ENCODE measurements around the gene RXRB.

Gene RXRB

GRCh38 chr6:33211666-33212422 is 11.4 kb upstream of the RXRB start:
- DNase-seq: no peak

- no peak for DNase-seq
Measured at GRCh38 chr6:33211136-33211535, 10.7 kb upstream of the RXRB start.

GRCh38 chr6:33209856-33210255 is 9.4 kb upstream of the RXRB start:
- DNase-seq: no peak

- peak; percentile 72 to 90 (median 85) for DNase-seq
Measured at GRCh38 chr6:33208091-33208967, 7.9 kb upstream of the RXRB start, which contains the start of gene RING1. Gene RING1 (plus strand): TSS chr6:33208500. CDS start chr6:33208823, 323 bp downstream.

- peak in 1 of 6 experiments; percentile 46 for DNase-seq
Measured at GRCh38 chr6:33207552-33208090, 7.2 kb upstream of the RXRB start.

- no peak for DNase-seq
Measured at GRCh38 chr6:33206864-33207551, 6.5 kb upstream of the RXRB start.

- no peak for DNase-seq
Measured at GRCh38 chr6:33206027-33206863, 5.8 kb upstream of the RXRB start.

GRCh38 chr6:33205191-33206026 is 4.9 kb upstream of the RXRB start:
- no peak for DNase-seq

GRCh38 chr6:33204415-33205190 is 4.1 kb upstream of the RXRB start, which contains the start of gene HSD17B8:
Gene HSD17B8 (plus strand): TSS chr6:33204655. CDS start chr6:33204669, 14 bp downstream.
- DNase-seq: peak; percentile 67 to 88 (median 77)

GRCh38 chr6:33204165-33204414 is 3.6 kb upstream of the RXRB start:
- DNase-seq: no peak

GRCh38 chr6:33203443-33204164 is 3.1 kb upstream of the RXRB start:
- DNase-seq: no peak

- no peak for DNase-seq
Measured at GRCh38 chr6:33202799-33203198, 2.3 kb upstream of the RXRB start.

GRCh38 chr6:33201935-33202334 is 1.5 kb upstream of the RXRB start:
- DNase-seq: no peak

- DNase-seq: no peak
Measured at GRCh38 chr6:33201147-33201545, 681 bp upstream of the RXRB start.

GRCh38 chr6:33199687-33200218 is 712 bp downstream of the RXRB start:
- peak in 5 of 6 experiments; percentile 48 to 79 (median 69) for DNase-seq

GRCh38 chr6:33198853-33199436 is 1.5 kb downstream of the RXRB start:
- DNase-seq: no peak

- DNase-seq: no peak
Measured at GRCh38 chr6:33198159-33198852, 2.2 kb downstream of the RXRB start.

GRCh38 chr6:33197431-33198048 is 2.9 kb downstream of the RXRB start:
- DNase-seq: peak in 5 of 6 experiments; percentile 22 to 66 (median 26)

All from stimulated activated naive CD4-positive, alpha-beta T cell (primary cell).